Suppressor macrophage (primary cell): ENCODE data around the gene TUBGCP5.

Experiments
- DNase-seq, 4 experiments: peaks; one replicate each; pipeline ENCODE4 v3.0.0-alpha.2; 2020 to 2022

Gene TUBGCP5

DNA sequence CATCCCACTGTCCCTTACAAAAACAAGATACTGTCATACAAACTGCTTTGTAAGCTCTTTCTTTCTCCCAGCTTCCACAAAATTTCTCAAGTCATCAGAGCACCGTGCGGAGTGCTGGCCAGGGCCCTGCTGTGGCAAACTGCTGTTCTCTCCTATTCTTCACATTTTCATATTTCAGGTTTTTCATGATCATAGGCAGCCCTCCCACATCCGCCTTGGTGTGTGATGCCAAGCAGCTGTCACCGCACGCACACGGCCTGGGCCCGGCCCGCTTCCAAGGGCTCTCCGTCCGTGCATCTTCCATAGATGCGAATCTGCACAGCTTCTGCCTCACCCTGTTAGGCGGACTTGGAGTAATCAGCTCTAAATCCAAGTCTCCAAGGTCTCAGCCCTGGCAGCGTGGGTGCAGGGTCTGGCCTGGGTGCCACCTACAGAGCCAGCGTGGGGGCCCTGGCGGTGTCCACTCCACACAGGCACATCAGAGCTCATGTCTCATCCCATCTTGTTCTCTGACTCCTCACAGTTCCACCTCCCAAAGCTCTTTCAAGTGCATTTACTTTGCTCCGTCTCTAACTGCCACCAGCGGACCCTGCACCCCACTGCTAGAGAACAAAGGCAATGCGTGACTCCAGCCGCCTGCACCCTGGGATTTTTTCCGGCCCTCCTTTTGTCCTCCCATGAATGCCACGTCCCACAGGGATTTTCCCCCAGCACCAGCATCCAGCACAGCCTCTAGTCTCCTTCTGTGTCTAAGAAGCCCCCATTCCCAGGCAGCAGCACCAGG, 86.4 kb downstream of the TUBGCP5 start:
- DNase-seq: peak; percentile 21 to 59 (median 38)

DNA sequence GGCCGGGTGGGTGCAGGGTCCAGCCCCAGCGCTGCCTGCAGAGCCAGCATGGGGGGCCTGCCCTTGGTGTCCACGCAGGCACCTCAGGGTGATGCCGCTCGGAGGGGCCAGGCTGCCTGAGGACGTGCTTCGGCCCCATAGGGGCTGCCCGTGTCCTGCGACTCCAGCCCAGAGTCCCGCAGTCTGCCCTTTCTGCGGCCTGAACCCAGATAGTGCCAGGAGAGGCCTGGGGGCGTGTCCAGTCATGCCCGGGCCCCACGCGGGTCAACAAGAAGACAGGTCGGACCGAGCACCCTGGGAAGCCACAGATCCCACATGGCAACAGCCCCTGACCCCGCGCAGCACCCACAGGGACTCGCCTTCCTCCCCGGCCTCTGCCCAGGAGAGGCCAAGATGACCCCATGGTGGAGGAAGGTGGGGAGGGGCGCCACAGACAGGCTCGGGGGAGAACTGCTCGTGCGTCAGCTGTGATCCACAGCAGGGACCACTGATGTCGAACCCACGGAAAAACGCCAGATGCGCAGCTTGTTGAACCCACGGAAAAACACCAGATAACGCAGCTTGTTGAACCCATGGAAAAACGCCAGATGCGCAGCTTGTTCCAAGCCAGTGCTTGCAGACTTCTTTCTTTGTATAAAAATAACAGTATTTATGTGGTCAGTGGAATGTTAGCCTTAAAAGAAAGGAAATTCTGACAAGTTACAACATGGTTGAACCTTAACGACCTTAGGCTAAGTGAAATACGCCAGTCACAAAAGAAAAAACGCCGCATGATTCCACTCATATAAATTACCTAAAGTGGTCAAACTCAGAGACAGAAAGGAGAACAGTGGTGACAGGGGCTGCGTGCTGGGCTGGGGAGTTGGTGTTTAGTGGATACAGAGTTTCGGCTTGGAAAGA, 87.7 kb downstream of the TUBGCP5 start:
- DNase-seq: no peak

DNA sequence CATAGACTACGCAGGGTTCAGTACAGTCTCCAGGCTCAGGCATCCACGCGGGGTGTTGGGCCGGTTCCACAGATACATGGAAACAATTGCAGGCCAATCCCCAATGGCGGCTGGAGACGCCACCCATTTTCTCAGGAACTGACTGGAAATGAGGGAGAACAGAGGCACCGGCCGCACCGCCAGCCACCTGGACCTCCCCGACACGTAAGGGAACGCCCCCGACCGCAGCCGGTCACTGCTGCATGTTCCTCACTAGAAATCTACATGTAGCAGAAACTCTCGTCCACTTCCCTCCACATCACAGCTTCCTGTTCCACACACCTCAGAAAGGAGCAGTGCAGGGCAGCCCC, 88.4 kb downstream of the TUBGCP5 start:
- DNase-seq: no peak

DNA sequence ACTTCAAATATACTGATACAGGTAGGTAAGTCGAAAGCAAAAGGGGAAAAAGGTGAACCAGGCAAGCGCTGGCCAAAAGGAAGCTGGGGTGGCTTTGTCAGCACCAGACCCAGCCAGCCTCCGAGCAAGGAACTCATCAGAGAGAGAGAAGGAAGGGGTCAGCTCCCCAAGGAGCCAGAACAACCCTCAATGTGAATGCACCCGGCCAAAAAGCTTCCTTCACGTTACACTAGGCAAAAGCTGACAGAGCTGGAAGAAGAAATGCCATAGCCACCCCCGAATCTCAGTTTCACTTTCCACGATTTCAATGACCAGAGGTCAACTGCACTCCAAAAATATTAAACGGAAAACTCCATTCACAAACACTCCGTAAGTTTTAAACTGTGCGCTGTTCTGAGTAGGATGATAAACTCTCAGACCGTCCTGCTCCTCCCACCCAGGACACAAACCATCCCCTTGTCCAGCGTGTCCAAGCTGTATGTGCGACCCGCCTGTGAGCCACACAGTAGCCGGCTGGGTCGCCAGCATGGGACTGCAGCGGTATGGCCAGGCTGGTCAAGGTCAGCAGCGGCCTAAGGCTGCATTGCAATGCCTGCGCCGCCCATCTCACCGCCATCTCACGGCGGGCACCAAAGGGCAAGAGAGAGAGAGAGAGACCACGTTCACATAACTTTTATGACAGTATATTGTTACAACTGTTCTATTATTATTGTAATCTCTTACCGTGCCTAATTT, 88.9 kb downstream of the TUBGCP5 start:
- peak in 2 of 4 experiments; percentile 32 to 33 for DNase-seq
